ENCODE data around the gene COMT. TPM values are rescaled to one million over a fixed set of nuclear protein-coding genes. Genes with fewer than 3 reads are reported as not detected.

Gene COMT
- total and polyA plus RNA-seq, 9 of the 15 experiments (the other 6 are each of a cell fraction or from before 2014, with no cell fraction given) = 12.5 to 351 (median 155) TPM

GRCh38 chr22:19986011-19986409, 44.4 kb downstream of the COMT start (continued):
- TF ChIP-seq PTRF (tag; IDR thresholded peaks at IDR 0.05) (no peak), MLX (CRISPR knock-in tag; conservative IDR thresholded peaks at IDR 0.05) (peak in 1 of 2 experiments; percentile 4; a peak in 1 of 4 replicates), SIX5 (IDR thresholded peaks at IDR 0.05; ENCODE audit: borderline replicate concordance in 1 of 2, insufficient read depth in 1 of 2, low read depth in 1 of 2, low read length in 2 of 2) (0 out of 4 replicates have a peak, but pooled peaks of 1 of the 2 experiments have one; percentile 0), FOXM1 (IDR thresholded peaks at IDR 0.05; ENCODE audit: low read depth) (no peak), FOXM1 (CRISPR knock-in tag; IDR thresholded peaks at IDR 0.05; ENCODE audit: low read depth) (no peak), THRAP3 (IDR thresholded peaks at IDR 0.05; ENCODE audit: borderline replicate concordance) (no peak), MBD2 (IDR thresholded peaks at IDR 0.05; ENCODE audit: borderline replicate concordance, low read depth) (no peak), GATAD2A (IDR thresholded peaks at IDR 0.05) (no peak)

GRCh38 chr22:19986410-19987341, 45.1 kb downstream of the COMT start:
- DNase-seq (ENCODE audit: extremely low read depth in 1 of 4, low spot score in 3 of 4) (peak; percentile 97 to 100 (median 100)), FAIRE-seq (peak; percentile 60), ATAC-seq (peak; percentile 94)
- ChIA-PET CTCF (ENCODE audit: low intra/inter-chr PET ratio) (no interaction called here), POLR2A (interaction anchor here (0.6 to 5.7 kb wide), 12 partner anchors 13 to 1642 kb away, joined by 3 to 56 read pairs (median 4); partner anchors contain the start of gene TRMT2A)
- no TSS peak for BruUV-seq (replicated peaks)
- intact Hi-C loops (cut with micrococcal nuclease) (loop anchor here (5.0 kb wide), 1 partner anchor 36 kb away; the partner anchor contains the start of gene TANGO2), in situ Hi-C loops (cut with MboI) (no loop called here)
- Histone ChIP-seq H3K9me3 (replicated peaks; ENCODE audit: control insufficient read depth, insufficient read depth, low read depth, low read length) (no peaks in the 10 kb centered on the region), H4K20me1 (replicated peaks; ENCODE audit: control insufficient read depth, insufficient read depth, low read length) (peaks cover 72% of the 10 kb centered on the region), H2AFZ (ENCODE audit: low read depth, low read length) (peak overlapping the region; percentile 71), H3K4me2 (ENCODE audit: insufficient read depth, low read length) (peak overlapping the region; percentile 78), H3K79me2 (ENCODE audit: control insufficient read depth, insufficient read depth, low read length) (no peaks in the 10 kb centered on the region), H3K27ac (ENCODE audit: extremely low read depth, low read depth, low read length) (peak overlapping the region; percentile 43; the same call in 1 of the 3 replicates), H3K9ac (ENCODE audit: insufficient read depth in 1 of 2, low read depth in 2 of 2, low read length in 2 of 2) (peak overlapping the region; percentile 35 to 91; a peak in 3 of 4 replicates), H3K4me1 (replicated peaks in 1 of 2; ENCODE audit: control insufficient read depth in 2 of 2, insufficient read depth in 2 of 2, low read length in 2 of 2) (peaks cover 39 to 91% of the 10 kb centered on the region in 2 experiments), H3K4me3 (peak overlapping the region; percentile 48), H3K36me3 (ENCODE audit: control insufficient read depth, insufficient read depth, low read length) (peaks cover 3% of the 10 kb centered on the region; the same call in 1 of the 3 replicates), H3K27me3 (ENCODE audit: control insufficient read depth in 2 of 2, insufficient read depth in 2 of 2, low read length in 2 of 2) (no peaks in the 10 kb centered on the region), H3K9me1 (ENCODE audit: control insufficient read depth, insufficient read depth, low read length) (peaks cover 23% of the 10 kb centered on the region)
- 5% methylated on average over 69 of the region's 76 CpGs for WGBS (ENCODE audit: insufficient coverage, low coverage, missing lambda C conversion rate)
- TF ChIP-seq NONO (IDR thresholded peaks at IDR 0.05; ENCODE audit: low read depth in 2 of 2, low read length in 1 of 2) (no peak), NFRKB (IDR thresholded peaks at IDR 0.05; ENCODE audit: low read depth) (no peak), JUND (IDR thresholded peaks at IDR 0.05; ENCODE audit: borderline replicate concordance, low read depth, low read length) (peak; percentile 47), JUND (tag; IDR thresholded peaks at IDR 0.05; ENCODE audit: borderline replicate concordance, low read depth, low read length) (0 out of 3 replicates have a peak, but pooled peaks have one; percentile 8), ZEB2 (IDR thresholded peaks at IDR 0.05) (peak; percentile 41; the same call in 1 of the 2 replicates), SMAD4 (CRISPR knock-in tag; conservative IDR thresholded peaks at IDR 0.05) (peak; percentile 84; the same call in 1 of the 2 replicates)
